Esophagus squamous epithelium (tissue), 5 donors: ENCODE results near the gene CAMTA1. TPM values are rescaled to one million over a fixed set of nuclear protein-coding genes. Genes with fewer than 3 reads are reported as not detected.

Experiments
- DNase-seq: peaks from one replicate; lab custom pipeline; 2025; lab: John Stamatoyannopoulos, UW
- H3K27ac ChIP-seq, 4 donors: fragments of 200-600 bp; sonication (generic); one replicate each; pipeline ENCODE4 v1.5.1; 2016 to 2019; ENCODE audit warnings: mild to moderate bottlenecking in 1 of 4
- H3K27me3 ChIP-seq, 4 donors: fragments of 200-600 bp; sonication (generic); 1 replicate in 3 of 4; 2 replicates in 1 of 4; pipeline versions ENCODE4 v1.5.1 to v1.6.0; 2017 to 2021; ENCODE audit warnings: antibody characterized with exemption in 1 of 4
- H3K36me3 ChIP-seq, 3 donors: fragments of 200-600 bp; sonication (generic); one replicate each; pipeline ENCODE4 v1.5.1; 2016 to 2019
- H3K4me1 ChIP-seq, 3 donors: fragments of 200-600 bp; sonication (generic); one replicate each; pipeline ENCODE4 v1.5.1; 2017 to 2019
- H3K4me3 ChIP-seq, 4 donors: fragments of 200-600 bp; sonication (generic); 1 replicate in 3 of 4; 2 replicates in 1 of 4; pipeline ENCODE4 v1.5.1; 2016 to 2019; ENCODE audit warnings: mild to moderate bottlenecking in 2 of 4, moderate library complexity in 1 of 4
- H3K9me3 ChIP-seq, 3 donors: fragments of 200-600 bp; sonication (generic); one replicate each; pipeline ENCODE4 v1.5.1; 2016 to 2019
- POLR2A ChIP-seq, 4 donors: fragments of 450-650 bp; IDR thresholded peaks; one replicate each; pipeline ENCODE4 v1.6.1; 2017; ENCODE audit warnings: antibody characterized with exemption in 4 of 4, mild to moderate bottlenecking in 4 of 4, moderate library complexity in 3 of 4
- WGBS, 2 donors: methylation state at CpG; one replicate each; pipeline ENCODE4 v1.1.5; 2018; 5-methylcytosine and 5-hydroxymethylcytosine counted together
- intact Hi-C: fragments of 100-400 bp; cut with DNase I; formaldehyde crosslinking; loops from one replicate; pipeline ENCODE4 v1.15.0; 2022
- total RNA-seq, 4 donors: library from RNA; depleted of rRNA; stranded (reverse); fragments of >200 nt; gene quantifications; one replicate each; pipeline ENCODE4 v1.1.0, GENCODE V29; 2016
- TF ChIP-seq, protein P1 (sequence below), 6 experiments: fragments of 450-650 bp in 4 of 6; fragments of 200-600 bp in 2 of 6; sonication (generic) in 2 of 6; IDR thresholded peaks; one replicate each; pipeline ENCODE4 v1.5.1; 2016 to 2019; ENCODE audit warnings: antibody characterized with exemption in 6 of 6, mild to moderate bottlenecking in 4 of 6, moderate library complexity in 4 of 6
- donor health status: DM: yes; HTN: yes; CAD: no.

The CAMTA1 gene
- total RNA-seq, 4 donors from 2014 or later: 31.3 to 77.4 (median 45.9) TPM

DNA sequence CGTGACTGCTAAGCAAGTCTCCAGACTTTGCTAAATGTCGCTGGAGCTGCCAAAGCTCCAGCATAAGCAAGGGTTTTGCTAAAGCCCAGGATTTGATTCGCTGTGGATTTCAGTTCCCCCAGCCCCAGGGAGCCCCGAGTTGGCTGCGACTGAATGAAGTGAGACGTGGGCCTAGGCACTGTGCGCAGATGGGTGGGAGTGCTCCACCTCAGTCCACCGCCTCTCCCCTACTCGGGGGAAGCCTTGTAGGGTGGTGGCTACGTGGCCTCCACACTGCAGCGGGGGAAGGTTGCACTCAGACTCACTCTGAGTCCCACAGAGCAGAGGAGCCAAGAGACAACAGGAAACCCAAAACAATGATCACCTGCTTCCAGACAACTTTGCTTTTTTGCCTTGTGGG, 588.0 kb downstream of the CAMTA1 start:
- H3K27me3 ChIP-seq: peaks cover 0 to 3% (median 0%) of the 10 kb centered on the region in 4 donors
- WGBS, 2 donors: 70 to 74% methylated on average over 2 to 5 of the region's 11 CpGs
- intact Hi-C loops: no loop called here
- no peak overlapping the region for H3K4me3 ChIP-seq
- no peaks in the 10 kb centered on the region for H3K4me1 ChIP-seq
- no peak overlapping the region for H3K27ac ChIP-seq
- no peaks in the 10 kb centered on the region for H3K36me3 ChIP-seq
- no peaks in the 10 kb centered on the region for H3K9me3 ChIP-seq
- DNase-seq: no peak
- TF ChIP-seq POLR2A (IDR thresholded peaks at IDR 0.05): no peak
- TF ChIP-seq, protein P1, sequence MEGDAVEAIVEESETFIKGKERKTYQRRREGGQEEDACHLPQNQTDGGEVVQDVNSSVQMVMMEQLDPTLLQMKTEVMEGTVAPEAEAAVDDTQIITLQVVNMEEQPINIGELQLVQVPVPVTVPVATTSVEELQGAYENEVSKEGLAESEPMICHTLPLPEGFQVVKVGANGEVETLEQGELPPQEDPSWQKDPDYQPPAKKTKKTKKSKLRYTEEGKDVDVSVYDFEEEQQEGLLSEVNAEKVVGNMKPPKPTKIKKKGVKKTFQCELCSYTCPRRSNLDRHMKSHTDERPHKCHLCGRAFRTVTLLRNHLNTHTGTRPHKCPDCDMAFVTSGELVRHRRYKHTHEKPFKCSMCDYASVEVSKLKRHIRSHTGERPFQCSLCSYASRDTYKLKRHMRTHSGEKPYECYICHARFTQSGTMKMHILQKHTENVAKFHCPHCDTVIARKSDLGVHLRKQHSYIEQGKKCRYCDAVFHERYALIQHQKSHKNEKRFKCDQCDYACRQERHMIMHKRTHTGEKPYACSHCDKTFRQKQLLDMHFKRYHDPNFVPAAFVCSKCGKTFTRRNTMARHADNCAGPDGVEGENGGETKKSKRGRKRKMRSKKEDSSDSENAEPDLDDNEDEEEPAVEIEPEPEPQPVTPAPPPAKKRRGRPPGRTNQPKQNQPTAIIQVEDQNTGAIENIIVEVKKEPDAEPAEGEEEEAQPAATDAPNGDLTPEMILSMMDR (IDR thresholded peaks at IDR 0.05): no peak

DNA sequence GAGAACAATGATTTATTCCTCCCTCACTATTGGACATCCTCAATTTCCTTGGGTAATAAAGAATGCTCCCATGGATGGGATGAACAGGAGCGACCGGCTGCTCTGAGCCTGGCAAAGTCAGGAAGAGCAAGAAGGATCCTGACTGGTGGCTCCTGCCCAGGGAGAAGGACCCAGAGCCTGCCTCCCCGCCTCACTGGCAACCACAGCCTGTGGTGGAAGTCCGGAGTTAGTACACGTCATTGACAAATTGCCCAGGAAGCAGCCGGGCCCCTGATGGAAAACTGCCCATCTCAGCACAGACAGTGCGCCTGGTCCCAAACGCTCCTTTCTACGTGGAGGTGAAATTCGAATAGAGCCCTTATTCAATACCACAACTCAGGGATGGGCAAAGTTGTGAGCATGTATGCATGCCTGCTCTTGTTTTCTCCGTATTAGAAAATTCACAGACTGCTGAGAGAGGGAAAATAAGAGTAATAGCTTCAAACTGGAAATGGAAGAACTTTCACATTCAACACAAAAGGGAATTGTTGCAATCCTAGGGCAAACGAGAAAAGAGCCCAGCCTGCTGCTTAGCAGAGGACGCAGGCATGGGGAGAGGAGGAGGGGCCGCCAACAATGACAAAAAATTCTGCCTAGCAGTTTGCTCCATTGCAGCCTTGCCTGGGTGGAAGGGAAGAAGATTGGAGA, 588.8 kb downstream of the CAMTA1 start:
- no peaks in the 10 kb centered on the region for H3K36me3 ChIP-seq
- WGBS, 2 donors: 7 to 33% methylated on average over 13 to 14 of the region's 14 CpGs
- H3K4me3 ChIP-seq: no peak overlapping the region
- H3K27ac ChIP-seq: no peak overlapping the region
- peaks cover 0 to 4% (median 0%) of the 10 kb centered on the region in 3 donors for H3K4me1 ChIP-seq
- H3K27me3 ChIP-seq: peaks cover 0 to 8% (median 0%) of the 10 kb centered on the region in 4 donors
- TF ChIP-seq POLR2A (IDR thresholded peaks at IDR 0.05): no peak
- TF ChIP-seq, protein P1 (IDR thresholded peaks at IDR 0.05): no peak
- H3K9me3 ChIP-seq: no peaks in the 10 kb centered on the region
- no peak for DNase-seq
- intact Hi-C loops: no loop called here

DNA sequence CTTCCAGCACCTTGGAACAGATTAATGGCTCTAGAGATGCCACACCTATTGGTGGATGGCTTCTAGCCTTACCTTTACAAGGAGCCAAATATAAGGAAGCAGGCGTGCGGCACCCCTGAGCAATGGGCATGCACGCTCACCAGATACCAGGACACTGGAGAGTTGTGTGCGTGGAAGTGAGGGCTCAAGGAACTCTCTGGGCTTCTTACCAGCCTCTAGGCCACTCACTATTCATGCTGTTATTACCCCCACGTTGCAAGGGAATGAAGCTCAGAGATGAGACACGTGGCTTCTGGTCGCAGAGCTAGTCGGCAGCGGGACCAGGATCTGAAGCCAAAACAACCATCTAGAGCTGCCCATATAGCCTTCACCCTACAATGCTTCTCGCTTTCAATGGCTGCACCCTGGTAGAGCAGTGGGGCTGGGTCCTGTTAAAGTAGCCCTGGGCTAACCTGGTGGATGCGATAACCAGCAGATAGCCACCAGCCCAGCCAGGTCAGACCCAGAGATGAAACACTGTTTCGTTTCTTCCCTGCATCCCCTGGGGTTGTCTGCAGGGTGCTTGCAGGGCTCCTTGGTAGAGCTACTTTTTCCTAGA, 589.4 kb downstream of the CAMTA1 start:
- intact Hi-C loops: no loop called here
- peaks cover 0 to 13% (median 0%) of the 10 kb centered on the region in 4 donors for H3K27me3 ChIP-seq
- WGBS, 2 donors: 83 to 85% methylated on average over 6 to 12 of the region's 12 CpGs
- no peak overlapping the region for H3K27ac ChIP-seq
- H3K4me1 ChIP-seq: peaks cover 0 to 11% (median 2%) of the 10 kb centered on the region in 3 donors
- no peak for TF ChIP-seq POLR2A (IDR thresholded peaks at IDR 0.05)
- TF ChIP-seq, protein P1 (IDR thresholded peaks at IDR 0.05): no peak
- no peak for DNase-seq
- no peak overlapping the region for H3K4me3 ChIP-seq
- H3K9me3 ChIP-seq: no peaks in the 10 kb centered on the region
- H3K36me3 ChIP-seq: no peaks in the 10 kb centered on the region

DNA sequence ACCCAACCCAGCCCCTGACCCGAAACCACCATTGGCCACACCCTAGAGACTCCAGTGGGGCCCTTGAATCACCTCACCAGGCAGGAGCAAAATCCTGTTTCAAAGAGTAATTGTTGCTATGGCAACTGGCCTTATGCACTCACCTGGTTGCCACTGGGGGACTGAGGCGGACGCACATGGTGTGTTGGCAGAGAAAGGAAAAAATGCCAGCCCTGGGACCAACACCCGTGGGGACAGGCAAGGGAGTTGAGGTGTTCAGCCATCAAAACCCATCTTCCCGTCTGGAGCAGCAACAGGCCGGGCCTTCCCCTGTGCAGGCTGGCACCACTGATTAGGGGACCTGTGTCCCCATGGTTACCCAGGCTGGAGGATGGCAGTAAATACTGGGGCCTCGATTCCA, 590.1 kb downstream of the CAMTA1 start:
- intact Hi-C loops: no loop called here
- 90 to 93% methylated on average over 3 to 7 of the region's 7 CpGs for WGBS, 2 donors
- peaks cover 0 to 16% (median 5%) of the 10 kb centered on the region in 3 donors for H3K4me1 ChIP-seq
- peaks cover 0 to 20% (median 0%) of the 10 kb centered on the region in 4 donors for H3K27me3 ChIP-seq
- H3K4me3 ChIP-seq: no peak overlapping the region
- no peak overlapping the region for H3K27ac ChIP-seq
- no peaks in the 10 kb centered on the region for H3K36me3 ChIP-seq
- TF ChIP-seq, protein P1 (IDR thresholded peaks at IDR 0.05): no peak
- no peak for TF ChIP-seq POLR2A (IDR thresholded peaks at IDR 0.05)
- no peak for DNase-seq
- H3K9me3 ChIP-seq: no peaks in the 10 kb centered on the region
